T follicular helper cell (primary cell): Measurements from ENCODE around the gene FAM186B.
A peak's percentile ranks its signal among the peaks of the same experiment; 100 is the strongest.

Source experiments
- DNase-seq: peaks from one replicate; pipeline ENCODE4 v3.0.0-alpha.2; 2020; ENCODE audit warnings: low read depth

FAM186B gene

DNA sequence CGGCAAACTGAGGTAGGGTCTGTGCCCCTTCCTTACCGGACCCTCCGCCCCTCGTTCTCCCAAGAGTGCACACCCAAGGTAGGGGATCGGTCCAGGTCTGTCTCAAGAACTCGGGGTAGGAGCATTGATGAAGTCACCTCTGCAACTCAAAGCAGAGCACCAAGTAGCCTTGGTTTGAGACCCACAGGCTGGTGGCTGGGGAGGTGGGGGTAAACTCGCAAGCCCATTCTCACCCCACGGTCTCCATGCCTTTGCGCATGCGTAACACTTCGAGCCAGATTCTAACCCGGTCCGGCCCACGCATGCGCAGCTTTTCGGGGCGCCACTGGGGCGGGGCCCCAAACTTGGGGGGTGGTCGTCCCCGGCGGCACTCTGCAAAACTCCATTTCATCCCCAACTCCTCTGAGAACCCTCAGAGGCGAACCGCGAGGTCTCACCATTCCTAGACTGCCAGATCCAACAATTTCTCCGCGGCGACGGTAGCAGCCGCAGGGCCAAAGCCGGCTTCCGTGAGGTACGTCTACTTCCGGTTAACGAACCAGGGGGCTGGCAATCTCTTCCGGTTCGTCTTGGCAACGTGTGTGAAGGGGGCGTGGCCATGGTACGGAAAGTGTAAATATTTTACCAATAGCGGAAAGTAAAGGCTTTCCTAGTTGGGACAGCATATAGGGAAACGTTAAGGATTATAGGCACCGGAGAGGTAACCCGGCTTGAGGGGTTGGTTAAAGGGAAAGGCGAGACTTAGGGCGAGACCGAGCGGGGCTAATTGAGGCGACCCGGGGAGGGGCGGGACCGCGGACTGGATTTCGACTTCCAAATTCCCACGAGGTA lies 37.6 kb downstream of the FAM186B start, which contains the start of gene MCRS1:
MCRS1 (minus strand) TSS at position 532 of the 831 bp plus-strand sequence. CDS start 1,411 bp downstream, outside the sequence.
- DNase-seq = peak; percentile 81

DNA sequence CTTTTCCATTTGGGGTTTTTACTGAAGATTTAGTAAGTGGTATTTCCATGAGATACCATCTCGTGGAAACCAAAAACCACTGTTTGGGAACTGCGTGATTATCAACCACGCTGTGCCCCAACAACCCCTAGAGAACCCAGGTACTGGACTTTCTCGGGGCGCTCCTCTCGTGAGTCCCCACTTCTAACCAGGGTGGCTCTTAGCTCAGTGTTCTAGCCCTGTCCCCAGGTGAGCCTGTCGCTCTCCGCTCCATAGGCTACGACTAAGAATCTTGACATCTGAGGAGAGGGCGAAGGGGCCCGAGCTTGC lies 38.2 kb downstream of the FAM186B start:
- no peak for DNase-seq

DNA sequence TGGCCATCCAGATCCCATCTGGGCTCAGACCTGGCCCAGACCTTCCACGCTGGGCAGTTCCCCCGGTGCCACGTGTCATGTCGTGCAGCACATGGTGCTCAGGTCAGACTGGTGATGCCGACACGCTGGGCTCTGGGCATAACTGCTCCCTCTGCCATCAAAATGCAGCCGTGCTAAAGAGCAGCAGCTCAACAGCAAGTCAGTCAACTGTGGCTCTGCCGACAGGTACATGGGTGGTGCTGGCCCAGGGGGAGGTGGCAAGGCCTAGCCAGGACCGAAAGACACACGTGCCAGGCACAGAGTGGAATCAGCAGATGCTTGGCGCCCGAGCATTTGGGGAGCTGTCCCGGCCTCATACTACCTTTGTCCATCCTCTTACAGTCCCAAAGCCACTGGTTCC lies 39.1 kb downstream of the FAM186B start:
- no peak for DNase-seq

DNA sequence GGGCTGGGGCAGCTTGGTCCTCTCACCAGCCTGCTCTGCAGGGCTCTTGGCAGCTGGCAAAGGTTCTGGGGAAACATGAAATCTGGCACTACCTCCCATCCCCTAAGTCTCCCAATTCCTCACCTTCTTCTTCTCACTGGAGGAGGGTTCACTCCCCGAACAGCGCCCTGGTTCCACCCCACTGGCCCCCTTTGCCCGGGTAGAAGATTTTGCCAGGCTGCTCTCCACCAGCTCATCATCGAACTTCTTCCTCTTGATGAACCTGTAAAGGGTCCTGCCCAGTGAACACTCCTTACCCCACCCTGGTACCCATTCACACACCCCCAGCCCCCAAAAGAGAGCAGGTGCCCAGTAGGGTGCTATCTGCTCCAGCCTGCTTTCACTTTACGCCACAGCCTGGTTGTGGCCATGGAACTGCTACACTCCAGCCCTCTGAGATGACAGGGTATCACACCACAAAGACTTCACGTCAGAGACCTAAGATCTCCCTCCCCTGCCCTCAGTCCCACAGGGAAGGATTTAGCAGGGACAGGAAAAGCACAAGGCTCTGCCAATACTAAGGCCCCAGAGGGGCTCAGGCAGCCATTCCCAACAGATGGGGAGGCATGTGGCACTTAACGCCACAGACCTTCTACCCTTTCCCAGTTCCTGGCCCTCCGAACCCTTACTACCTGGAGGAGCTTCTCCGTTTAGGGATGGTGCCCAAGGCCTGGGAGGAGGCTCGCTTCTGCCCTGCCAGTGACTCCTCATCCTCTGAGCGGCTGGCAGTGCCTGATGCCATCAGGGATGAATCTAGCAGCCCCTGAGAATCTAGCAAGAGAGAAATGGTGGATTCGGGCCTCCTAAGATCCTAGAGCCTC lies 39.8 kb downstream of the FAM186B start:
- no peak for DNase-seq

DNA sequence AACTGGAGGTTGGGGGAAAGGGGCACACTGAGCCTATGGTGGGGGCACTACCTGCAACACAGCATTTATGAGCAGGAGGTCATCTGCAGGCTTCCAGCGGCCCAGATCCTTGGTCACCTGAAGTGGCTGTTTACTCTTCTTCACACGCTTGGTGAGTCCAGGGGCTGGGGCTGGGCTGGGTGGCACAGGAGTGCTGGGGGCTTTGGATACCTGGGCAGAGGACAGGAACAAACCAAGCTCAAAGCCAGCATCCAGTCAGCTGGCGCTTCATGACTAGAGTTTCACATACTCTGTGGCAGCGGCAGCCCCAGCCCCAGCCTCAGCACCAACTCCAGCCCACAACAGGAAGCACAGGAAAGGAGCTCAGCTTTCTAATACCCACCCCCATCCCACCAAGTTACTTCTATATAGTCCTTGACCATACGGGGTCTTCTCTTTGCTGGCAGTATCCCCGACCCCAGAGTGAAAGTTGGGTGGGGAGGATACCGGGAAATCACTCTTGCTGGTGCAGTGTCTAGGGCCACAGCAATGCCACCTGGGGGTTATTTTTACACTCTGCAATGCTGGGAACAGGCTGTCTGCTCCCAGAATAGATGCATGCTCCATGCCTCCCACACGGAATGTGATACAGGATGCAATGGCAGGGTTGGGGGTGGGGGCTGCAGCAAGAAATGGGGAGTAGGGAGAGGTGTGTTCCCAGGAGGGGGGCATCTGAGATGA lies 40.6 kb downstream of the FAM186B start:
- DNase-seq = no peak

DNA sequence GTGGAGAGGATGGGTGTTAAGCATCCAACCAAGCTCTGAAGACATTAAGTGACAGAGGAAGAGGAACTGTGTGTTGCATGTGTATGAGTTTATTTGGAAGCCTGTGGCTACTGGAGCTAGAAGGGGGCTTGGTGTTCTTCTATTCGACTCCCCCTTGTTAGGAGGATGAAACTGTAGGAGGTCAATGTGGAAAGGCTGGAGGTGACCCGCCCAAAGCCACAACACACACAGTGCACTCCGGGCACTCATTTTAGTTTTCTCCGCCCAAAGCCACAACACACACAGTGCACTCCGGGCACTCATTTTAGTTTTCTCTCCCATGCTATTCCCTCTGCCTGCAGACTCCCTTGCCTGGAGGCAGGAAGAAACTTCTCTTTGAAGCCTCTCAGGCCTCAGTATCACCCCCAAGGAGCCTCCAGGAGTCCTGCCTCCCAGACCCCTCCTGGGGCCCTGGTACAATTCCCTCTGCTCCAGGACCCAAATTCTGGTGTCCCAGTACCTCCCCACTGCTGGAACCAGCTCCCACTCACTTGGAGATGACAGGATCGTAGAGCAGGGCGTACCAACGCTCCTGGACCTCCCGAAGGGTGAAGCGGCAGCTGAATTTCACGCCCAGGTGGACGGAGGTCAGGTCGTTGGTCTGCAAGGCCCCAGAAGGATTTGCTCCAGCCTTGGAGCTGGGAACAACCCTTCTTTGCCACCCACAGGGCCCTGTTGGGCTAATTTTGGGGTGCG lies 41.3 kb downstream of the FAM186B start:
- DNase-seq = no peak

DNA sequence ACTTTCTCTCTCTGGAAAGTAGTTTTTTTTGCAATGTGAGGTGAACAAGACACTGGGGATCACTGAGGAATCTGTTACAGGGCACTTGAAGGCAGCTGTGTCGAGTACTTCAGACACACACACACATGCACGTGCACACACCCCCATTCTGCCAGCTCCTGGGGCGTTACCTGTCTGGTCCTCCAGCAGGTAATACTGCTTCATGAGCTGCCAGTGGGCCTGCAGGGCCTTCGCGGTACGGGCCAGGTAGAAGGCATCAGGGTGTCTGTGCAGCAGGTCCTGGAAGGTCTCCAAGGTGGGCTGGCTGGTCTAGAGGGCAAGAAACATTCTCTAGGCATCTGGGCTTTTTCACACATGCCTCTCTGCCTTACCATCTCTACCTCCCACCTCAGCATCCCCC lies 42.6 kb downstream of the FAM186B start:
- DNase-seq = no peak

DNA sequence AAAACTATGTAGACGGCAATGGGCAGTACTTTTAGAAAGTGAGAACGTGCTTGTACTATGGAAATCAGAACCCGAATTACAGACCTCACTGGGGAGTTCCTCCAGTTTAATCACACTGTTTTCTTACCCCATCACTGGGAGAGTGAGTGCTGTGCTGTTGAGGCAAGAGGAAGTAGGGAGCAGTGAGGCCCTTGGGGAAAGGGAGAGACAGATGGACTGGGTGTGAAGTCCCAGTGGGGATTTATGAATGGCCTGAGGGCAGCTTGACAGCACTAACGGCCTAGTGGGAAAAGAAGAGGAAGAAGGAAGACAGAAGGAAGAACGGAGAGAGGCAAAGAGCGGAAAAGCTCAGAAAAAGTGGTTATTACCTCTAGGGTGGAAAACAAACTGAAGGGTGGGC lies 43.2 kb downstream of the FAM186B start:
- DNase-seq = no peak

DNA sequence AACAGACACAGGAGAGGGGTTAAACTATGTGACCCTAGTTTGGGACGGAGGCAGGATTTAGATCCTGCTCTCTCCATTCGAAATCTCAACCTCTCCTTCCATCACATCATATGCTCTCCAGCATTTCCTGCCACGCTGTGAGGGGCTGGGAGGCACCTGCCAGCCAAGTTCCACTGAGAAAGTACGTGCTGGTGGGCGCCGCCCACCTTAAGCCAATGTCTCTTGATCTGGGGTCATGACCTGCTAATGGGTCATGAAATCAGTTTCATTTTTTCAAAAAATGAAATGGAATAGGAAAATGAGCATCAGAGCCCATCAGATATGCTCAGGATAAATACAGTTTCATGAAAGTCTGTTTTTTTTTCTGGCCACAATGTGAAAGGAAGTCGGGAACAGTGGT lies 44.7 kb downstream of the FAM186B start:
- no peak for DNase-seq

DNA sequence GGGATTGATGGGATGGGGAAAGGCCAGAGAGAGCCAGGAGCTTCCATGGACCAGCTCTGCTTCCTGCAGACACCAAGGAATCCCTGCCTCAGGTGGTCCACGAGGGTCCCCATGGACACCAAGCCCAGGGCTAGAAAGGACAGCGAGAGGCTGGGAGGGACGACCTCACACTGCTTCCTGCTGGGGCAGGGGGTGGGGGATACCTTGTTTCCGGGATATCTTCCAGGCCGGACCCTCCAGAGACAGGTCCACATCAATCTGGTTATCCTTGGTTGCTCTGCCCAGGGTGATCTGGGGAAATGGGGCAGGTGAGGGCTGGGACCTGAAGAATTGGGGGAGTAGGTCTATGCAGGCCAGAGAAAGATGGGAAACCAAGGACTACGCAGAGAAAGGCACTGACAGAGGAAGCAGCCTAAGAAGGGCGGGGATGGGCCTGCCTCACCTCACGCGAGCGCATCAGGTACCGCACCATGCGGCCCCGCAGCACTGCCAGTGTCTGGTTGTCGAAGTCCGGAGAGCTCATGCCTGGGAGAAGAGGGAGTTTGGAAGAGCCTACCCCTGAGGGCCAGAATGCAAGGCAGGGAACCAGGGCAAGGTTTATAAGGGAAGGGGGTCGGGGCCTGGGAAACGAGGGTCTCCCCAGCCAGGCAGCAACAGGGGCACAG lies 46.3 kb downstream of the FAM186B start:
- no peak for DNase-seq

DNA sequence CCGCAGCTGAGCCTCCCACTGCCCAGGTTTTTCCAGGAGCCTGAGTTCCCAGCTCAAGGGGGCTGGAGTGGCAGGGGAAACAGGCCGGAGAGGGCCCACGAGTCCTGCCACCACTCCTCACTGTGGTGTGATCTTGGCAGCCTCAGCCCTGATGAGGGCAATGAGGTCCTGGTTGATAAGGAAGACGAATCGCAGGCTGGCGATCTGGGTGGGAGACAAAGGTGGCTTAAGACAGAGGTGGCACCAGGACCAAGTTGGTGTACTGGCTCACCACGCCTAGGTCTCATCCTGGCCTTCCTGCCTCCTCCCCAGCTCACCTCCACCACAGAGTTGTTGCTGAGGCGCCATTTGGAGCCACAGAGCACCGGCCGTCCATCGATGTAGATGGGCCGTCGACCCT lies 46.9 kb downstream of the FAM186B start:
- no peak for DNase-seq

DNA sequence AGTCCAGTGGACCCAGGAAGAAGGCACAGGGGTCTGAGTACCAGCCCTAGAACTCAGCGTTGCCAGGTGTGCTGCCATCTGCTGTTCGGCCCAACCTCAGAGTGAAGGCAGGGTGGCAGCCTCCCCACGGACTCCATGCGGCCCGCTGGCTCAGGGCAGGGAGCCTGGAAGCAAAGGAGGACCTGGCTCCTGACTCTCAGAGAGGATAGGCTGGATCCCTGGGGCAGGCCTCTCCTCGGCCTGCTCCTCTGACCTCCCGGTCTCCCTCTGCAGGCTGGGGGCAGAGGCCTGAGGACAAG lies 47.6 kb downstream of the FAM186B start:
- no peak for DNase-seq

DNA sequence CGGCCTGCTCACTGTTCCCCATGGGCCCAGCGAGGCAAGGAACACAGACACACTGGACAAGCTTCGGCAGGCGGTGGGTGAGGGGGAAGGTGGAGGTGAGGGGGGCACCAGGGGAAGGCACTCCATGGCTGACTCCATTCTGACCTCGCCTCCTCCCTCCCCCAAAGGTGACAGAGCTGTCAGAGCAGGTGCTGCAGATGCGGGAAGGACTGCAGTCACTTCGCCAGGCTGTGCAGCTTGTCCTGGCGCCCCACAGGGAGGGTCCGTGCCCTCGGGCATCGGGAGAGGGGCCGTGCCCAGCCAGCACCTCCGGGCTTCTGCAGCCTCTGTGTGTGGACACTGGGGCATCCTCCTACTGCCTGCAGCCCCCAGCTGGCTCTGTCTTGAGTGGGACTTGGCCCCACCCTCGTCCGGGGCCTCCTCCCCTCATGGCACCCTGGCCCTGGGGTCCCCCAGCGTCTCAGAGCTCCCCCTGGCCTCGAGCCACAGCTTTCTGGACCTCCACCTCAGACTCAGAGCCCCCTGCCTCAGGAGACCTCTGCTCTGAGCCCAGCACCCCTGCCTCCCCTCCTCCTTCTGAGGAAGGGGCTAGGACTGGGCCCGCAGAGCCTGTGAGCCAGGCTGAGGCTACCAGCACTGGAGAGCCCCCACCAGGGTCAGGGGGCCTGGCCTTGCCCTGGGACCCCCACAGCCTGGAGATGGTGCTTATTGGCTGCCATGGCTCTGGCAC lies 48.1 kb downstream of the FAM186B start:
- DNase-seq = no peak

DNA sequence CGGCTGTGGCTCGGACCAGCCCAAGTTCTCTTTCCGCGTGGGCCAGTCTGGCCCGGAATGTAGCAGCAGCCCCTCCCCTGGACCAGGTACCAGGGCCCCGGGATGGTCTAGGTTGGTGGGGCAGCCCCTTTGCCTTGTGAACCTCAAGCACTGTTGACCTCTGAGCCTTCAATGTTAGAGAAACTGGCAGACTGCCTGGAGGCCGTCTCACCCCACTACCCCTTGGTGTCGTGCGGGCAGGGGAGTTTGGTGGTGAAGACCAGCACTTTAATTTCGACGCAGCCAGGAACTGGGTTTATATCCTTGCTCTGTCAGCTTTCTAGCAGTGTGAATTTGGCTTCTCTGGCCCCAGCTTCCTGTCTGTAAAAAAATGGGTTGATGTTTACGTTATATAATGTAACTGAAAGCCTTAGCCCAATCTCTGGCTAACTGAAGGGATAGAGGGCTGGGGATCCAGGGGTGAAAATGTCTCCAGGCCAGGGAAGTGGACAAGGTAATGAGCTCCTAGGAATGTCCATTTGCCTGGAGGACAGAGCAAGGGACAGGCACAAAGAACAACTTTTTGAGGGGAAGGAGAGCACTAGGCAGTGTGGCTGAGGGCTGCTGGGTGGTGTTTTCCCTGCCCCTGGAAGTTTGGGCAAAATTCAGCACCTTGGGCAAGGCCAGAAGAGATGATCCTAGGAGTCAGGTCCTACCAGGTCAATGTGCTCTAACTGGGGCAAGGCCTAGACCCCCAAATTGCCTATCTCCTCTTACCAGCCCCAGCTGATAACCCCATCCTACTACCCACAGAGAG lies 48.9 kb downstream of the FAM186B start:
- DNase-seq = no peak

DNA sequence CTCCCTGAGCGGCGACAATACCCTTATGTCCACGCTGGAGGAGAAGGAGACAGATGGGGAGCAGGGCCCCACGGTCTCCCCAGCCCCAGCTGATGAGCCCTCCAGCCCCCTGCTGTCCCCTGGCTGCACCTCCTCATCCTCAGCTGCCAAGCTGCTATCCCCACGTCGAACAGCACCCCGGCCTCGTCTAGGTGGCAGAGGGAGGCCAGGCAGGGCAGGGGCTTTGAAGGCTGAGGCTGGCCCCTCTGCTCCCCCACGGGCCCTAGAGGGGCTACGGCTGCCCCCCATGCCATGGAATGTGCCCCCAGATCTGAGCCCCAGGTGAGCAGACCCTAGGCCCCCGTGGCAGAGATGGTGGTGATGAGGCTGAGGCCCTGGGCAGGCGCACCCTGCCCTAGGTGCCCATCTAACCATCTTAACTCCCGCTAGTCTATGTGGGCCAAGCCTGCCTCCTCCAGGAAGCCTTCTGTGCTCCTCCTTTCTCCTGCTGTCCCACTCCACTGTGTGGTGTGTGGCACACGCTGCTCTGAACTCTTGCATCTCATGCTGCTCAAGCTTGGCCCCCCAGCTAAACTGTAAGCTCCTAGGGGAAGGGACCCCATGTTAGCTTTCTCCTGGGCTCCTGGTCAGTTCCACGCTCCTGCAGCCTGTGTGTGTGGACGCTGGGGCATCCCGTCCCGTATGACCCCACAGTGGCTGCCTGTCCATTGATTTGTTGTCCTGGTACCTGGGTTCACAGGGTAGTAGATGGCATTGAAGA lies 49.6 kb downstream of the FAM186B start:
- DNase-seq = no peak

DNA sequence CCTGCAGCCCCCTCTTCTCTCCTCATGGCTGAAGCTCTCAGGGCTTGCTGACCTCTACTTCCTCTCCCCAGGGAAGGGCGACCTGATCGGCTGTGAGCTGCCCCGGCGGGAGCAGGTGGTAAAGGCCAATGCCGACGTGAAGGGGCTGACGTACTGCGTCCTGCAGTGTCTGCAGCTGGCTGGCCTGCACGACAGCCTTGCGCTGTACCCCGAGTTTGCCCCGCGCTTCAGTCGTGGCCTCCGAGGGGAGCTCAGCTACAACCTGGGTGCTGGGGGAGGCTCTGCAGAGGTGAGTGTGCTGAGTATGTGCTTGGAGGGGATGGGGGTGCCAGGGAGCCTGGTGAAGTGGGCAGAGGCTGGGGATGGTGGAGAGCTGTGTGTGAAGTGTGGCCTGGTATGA lies 51.2 kb downstream of the FAM186B start:
- no peak for DNase-seq

DNA sequence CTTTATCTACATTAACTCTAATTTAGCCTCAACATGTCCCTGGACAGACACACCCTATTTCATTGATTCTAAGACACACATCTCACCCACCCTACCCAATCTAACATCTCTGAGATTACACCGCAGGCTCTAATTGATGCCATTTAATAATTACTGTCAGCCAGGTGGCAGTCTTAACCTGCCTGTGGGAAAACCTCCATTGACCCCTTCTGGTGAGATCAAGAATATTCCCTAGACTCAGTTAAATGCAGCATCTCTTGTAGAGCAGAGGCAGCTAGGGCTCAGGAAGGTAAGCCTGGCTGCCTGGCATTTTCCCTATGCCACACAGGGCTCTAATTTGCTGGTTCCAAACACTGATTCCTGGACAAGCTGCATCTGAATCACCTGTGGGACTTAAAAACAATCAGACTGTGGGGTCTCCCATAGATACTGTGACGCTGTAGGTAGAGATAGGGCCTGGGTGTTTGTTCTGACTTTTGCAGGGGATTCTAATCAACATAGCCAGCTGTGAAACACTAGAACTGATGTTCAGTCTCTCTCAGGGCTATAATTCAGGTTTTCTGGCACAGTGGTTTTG lies 51.8 kb downstream of the FAM186B start:
- no peak for DNase-seq

DNA sequence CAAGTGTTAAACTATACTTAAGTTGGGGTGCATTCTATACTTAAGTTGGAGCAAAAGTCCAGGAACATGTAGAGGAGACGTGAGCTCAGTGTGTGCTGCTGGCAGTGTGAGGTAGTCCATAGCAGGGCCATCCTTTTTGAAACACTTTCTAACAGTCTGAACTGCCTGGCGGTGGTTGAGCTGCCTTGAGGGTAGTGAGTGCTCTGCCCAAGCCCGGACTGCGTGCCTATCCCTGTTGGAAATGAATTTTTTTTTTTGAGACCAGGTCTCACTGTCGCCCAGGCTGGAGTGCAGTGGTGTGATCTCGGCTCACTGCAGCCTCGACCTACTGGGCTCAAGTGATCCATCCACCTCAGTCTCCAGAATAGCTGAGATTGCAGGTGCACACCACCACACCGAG lies 52.5 kb downstream of the FAM186B start:
- DNase-seq = no peak

DNA sequence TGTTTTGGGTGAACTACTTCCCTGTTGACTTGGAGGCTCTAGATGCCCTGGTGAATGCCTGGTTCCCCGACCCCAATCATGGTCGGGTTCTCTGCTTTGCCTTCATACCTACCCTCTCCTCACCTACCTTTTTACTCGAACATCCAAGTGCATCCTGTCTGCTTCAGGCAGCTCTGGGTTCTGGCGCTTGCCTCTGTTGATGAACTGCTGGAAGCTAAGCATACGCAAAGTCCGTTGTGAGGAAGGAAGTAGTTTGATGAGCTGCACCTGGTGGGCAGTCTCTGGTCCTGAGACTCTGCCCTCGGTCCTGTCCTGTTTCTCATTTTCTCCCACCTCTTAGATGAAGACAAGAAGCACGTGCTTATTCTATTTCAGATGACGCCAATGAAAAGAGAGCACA lies 53.0 kb downstream of the FAM186B start:
- DNase-seq = no peak
